ENCODE measurements around the gene TMEM79. TPM values are rescaled to one million over a fixed set of nuclear protein-coding genes. Genes with fewer than 3 reads are reported as not detected.

The TMEM79 gene
- total RNA-seq, 1 donor from 2014 or later, result 5.1 TPM

DNA sequence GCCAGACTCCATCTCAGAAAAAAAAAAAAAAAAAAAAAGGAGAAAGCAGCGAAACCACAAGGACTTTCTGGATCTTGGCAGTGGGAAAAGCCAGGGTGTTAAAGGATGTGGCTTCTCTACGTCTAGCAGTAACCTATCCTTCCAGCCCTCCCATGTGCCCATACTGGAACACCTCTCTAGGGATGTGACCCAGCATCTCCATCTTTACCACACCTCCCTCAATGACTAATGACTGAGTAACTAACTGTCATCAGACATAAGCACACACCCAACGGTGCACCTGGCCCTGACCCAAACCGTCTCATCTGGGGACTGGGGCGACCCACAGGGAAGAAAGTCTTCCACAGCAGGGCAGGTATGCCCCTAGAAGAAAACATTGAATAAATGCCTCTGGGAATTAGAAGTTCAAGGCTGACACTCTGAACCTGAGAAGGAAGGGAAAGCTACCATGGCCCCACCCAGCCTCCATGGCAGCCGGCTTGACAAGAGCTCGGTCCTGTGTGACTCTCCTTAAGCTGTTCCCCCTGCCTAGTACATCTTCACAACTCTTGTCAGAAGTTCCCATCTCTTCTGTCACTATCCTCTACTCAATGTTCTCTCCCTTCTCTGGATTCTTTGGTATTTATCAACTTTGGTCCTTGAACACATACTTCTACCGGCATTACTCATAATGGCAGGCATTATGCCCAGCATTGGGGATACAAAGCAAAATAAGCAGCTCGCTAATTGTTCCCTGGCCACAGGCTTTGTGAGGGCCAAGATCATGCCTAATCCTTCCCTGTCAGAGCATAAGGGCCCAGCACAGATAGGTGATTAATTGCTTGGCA is 21.5 kb upstream of the TMEM79 start:
- H3K4me3 Mint-ChIP-seq (ENCODE audit: low read depth), result no peak overlapping the region
- no peak overlapping the region for H3K27ac Mint-ChIP-seq
- no peaks in the 10 kb centered on the region for H3K4me1 Mint-ChIP-seq (ENCODE audit: low read depth)
- no peak for DNase-seq (ENCODE audit: low spot score, unreplicated experiment)
- H3K36me3 Mint-ChIP-seq (ENCODE audit: insufficient read depth), result peaks cover 45% of the 10 kb centered on the region
- no peaks in the 10 kb centered on the region for H3K9me3 Mint-ChIP-seq (ENCODE audit: low read depth)
- TF ChIP-seq, protein P1, sequence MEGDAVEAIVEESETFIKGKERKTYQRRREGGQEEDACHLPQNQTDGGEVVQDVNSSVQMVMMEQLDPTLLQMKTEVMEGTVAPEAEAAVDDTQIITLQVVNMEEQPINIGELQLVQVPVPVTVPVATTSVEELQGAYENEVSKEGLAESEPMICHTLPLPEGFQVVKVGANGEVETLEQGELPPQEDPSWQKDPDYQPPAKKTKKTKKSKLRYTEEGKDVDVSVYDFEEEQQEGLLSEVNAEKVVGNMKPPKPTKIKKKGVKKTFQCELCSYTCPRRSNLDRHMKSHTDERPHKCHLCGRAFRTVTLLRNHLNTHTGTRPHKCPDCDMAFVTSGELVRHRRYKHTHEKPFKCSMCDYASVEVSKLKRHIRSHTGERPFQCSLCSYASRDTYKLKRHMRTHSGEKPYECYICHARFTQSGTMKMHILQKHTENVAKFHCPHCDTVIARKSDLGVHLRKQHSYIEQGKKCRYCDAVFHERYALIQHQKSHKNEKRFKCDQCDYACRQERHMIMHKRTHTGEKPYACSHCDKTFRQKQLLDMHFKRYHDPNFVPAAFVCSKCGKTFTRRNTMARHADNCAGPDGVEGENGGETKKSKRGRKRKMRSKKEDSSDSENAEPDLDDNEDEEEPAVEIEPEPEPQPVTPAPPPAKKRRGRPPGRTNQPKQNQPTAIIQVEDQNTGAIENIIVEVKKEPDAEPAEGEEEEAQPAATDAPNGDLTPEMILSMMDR (IDR thresholded peaks at IDR 0.05; ENCODE audit: unreplicated experiment), result no peak
- H3K27me3 Mint-ChIP-seq, result no peaks in the 10 kb centered on the region

DNA sequence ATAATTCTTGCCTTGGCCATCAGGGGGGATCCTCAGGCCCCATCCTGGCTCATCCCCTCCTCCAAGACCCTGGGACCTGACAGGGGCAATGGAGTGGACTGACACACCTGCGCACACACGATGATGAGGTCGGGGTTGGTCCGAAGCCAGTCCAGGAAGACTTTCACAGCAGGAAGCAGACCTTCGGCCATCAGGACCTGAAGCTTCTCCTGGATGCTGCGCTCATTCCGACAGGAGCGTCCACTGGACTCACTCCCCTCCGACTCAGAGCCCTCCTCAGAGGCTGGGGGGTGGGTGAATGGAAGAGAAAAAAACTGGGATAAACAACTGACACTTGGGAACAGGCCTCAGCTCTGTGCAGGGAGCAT is 20.9 kb upstream of the TMEM79 start:
- peaks cover 47% of the 10 kb centered on the region for H3K36me3 Mint-ChIP-seq (ENCODE audit: insufficient read depth)
- no peaks in the 10 kb centered on the region for H3K4me1 Mint-ChIP-seq (ENCODE audit: low read depth)
- no peaks in the 10 kb centered on the region for H3K9me3 Mint-ChIP-seq (ENCODE audit: low read depth)
- no peak overlapping the region for H3K4me3 Mint-ChIP-seq (ENCODE audit: low read depth)
- no peaks in the 10 kb centered on the region for H3K27me3 Mint-ChIP-seq
- TF ChIP-seq, protein P1 (IDR thresholded peaks at IDR 0.05; ENCODE audit: unreplicated experiment), result no peak
- no peak overlapping the region for H3K27ac Mint-ChIP-seq
- no peak for DNase-seq (ENCODE audit: low spot score, unreplicated experiment)

GRCh38 chr1:156266051-156266450 is 18.1 kb upstream of the TMEM79 start:
- Mint-ChIP-seq H3K27ac (no peak overlapping the region), H3K9me3 (ENCODE audit: low read depth) (no peaks in the 10 kb centered on the region), H3K4me3 (ENCODE audit: low read depth) (no peak overlapping the region), H3K4me1 (ENCODE audit: low read depth) (no peaks in the 10 kb centered on the region), H3K36me3 (ENCODE audit: insufficient read depth) (peaks cover 41% of the 10 kb centered on the region), H3K27me3 (no peaks in the 10 kb centered on the region)
- TF ChIP-seq, protein P1 (IDR thresholded peaks at IDR 0.05; ENCODE audit: unreplicated experiment), result no peak
- no peak for DNase-seq (ENCODE audit: low spot score, unreplicated experiment)

DNA sequence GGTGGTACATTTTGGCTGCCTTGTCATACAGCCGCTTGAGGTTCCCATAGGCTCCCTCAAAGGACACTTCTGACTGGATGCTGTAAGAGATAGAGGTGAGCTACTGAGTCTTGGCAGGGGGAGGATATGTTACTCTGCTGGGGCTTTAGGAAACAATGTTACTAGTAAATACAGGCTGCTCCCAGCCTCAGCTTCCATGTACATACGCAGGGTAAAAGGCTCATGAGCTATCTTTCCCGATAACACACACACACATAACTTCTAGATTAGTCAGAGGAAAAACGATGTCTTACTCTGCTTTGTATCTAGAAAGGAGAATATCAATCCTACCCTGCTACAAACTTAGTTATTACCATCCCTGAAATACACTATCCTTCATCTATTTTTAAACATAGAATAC is 15.8 kb upstream of the TMEM79 start:
- no peak for DNase-seq (ENCODE audit: low spot score, unreplicated experiment)
- Mint-ChIP-seq H3K36me3 (ENCODE audit: insufficient read depth) (peaks cover 38% of the 10 kb centered on the region), H3K27me3 (no peaks in the 10 kb centered on the region), H3K4me1 (ENCODE audit: low read depth) (no peaks in the 10 kb centered on the region), H3K27ac (no peak overlapping the region), H3K9me3 (ENCODE audit: low read depth) (no peaks in the 10 kb centered on the region), H3K4me3 (ENCODE audit: low read depth) (no peak overlapping the region)
- TF ChIP-seq, protein P1 (IDR thresholded peaks at IDR 0.05; ENCODE audit: unreplicated experiment), result no peak

DNA sequence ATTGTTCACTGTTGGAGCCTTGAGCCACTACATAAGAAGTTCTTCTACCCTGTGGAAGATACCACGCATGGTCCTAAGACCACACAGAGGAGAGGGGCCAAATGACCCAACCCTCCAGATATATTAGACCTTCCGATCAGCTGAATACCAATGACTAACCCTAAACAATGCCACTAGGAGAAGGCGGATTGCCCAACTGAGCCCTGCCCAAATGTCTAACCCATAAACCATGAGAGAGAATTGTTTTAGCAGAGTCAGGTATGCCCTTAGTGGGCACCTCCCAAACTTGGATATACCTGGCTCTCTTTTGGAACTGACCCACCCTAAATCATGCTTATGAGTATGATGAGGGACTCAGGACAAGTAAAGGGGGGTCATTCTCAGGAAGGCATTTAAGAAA is 13.8 kb upstream of the TMEM79 start:
- TF ChIP-seq, protein P1 (IDR thresholded peaks at IDR 0.05; ENCODE audit: unreplicated experiment), result no peak
- no peak for DNase-seq (ENCODE audit: low spot score, unreplicated experiment)
- H3K4me3 Mint-ChIP-seq (ENCODE audit: low read depth), result no peak overlapping the region
- no peaks in the 10 kb centered on the region for H3K9me3 Mint-ChIP-seq (ENCODE audit: low read depth)
- no peak overlapping the region for H3K27ac Mint-ChIP-seq
- H3K36me3 Mint-ChIP-seq (ENCODE audit: insufficient read depth), result peaks cover 48% of the 10 kb centered on the region
- H3K27me3 Mint-ChIP-seq, result no peaks in the 10 kb centered on the region
- no peaks in the 10 kb centered on the region for H3K4me1 Mint-ChIP-seq (ENCODE audit: low read depth)
